ENCODE results near the gene MUC6.

- TF ChIP-seq EZH2 (IDR thresholded peaks at IDR 0.05; ENCODE audit: insufficient read depth, poor library complexity, severe bottlenecking) (no peak), EZH2phosphoT487 (IDR thresholded peaks at IDR 0.05; ENCODE audit: insufficient read depth, low read depth) (no peak)
Measured at GRCh38 chr11:1070594-1071462, 34.3 kb upstream of the MUC6 start.

All from GM23248 (cell line).